ENCODE results near the gene WARS2.

The WARS2 gene

GRCh38 chr1:118998171-118998570 lies 142.3 kb downstream of the WARS2 start:
- H3K4me3 ChIP-seq (ENCODE audit: low read length) = no peak overlapping the region
- no peak for TF ChIP-seq ZNF274 (IDR thresholded peaks at IDR 0.05; ENCODE audit: low read depth, low read length)

GRCh38 chr1:118997225-118997624 lies 143.2 kb downstream of the WARS2 start:
- H3K4me3 ChIP-seq (ENCODE audit: low read length) = no peak overlapping the region
- TF ChIP-seq ZNF274 (IDR thresholded peaks at IDR 0.05; ENCODE audit: low read depth, low read length) = no peak

GRCh38 chr1:118995312-118996016 lies 145.0 kb downstream of the WARS2 start:
- H3K4me3 ChIP-seq (ENCODE audit: low read length) = no peak overlapping the region
- no peak for TF ChIP-seq ZNF274 (IDR thresholded peaks at IDR 0.05; ENCODE audit: low read depth, low read length)

GRCh38 chr1:118993700-118994026 lies 146.8 kb downstream of the WARS2 start:
- no peak overlapping the region for H3K4me3 ChIP-seq (ENCODE audit: low read length)
- TF ChIP-seq ZNF274 (IDR thresholded peaks at IDR 0.05; ENCODE audit: low read depth, low read length) = no peak

- no peak overlapping the region for H3K4me3 ChIP-seq (ENCODE audit: low read length)
- TF ChIP-seq ZNF274 (IDR thresholded peaks at IDR 0.05; ENCODE audit: low read depth, low read length) = no peak
Measured at GRCh38 chr1:118992868-118993699, 147.4 kb downstream of the WARS2 start.

- H3K4me3 ChIP-seq (ENCODE audit: low read length) = no peak overlapping the region
- no peak for TF ChIP-seq ZNF274 (IDR thresholded peaks at IDR 0.05; ENCODE audit: low read depth, low read length)
Measured at GRCh38 chr1:118992237-118992825, 148.1 kb downstream of the WARS2 start.

- H3K4me3 ChIP-seq (ENCODE audit: low read length) = no peak overlapping the region
- TF ChIP-seq ZNF274 (IDR thresholded peaks at IDR 0.05; ENCODE audit: low read depth, low read length) = no peak
Measured at GRCh38 chr1:118991448-118991847, 149.0 kb downstream of the WARS2 start.

- no peak overlapping the region for H3K4me3 ChIP-seq (ENCODE audit: low read length)
Measured at GRCh38 chr1:118990513-118991152, 149.8 kb downstream of the WARS2 start.

GRCh38 chr1:118989878-118990378 lies 150.5 kb downstream of the WARS2 start:
- no peak for TF ChIP-seq ZNF274 (IDR thresholded peaks at IDR 0.05; ENCODE audit: low read depth, low read length)
- no peak overlapping the region; the same call in 1 of the 2 replicates for H3K4me3 ChIP-seq (ENCODE audit: low read length)

More at GRCh38 chr1:118990513-118991152, 149.8 kb downstream of the WARS2 start:
- no peak for TF ChIP-seq ZNF274 (IDR thresholded peaks at IDR 0.05; ENCODE audit: low read depth, low read length)

GRCh38 chr1:118989006-118989815 lies 151.2 kb downstream of the WARS2 start:
- TF ChIP-seq ZNF274 (IDR thresholded peaks at IDR 0.05; ENCODE audit: low read depth, low read length) = no peak
- H3K4me3 ChIP-seq (ENCODE audit: low read length) = peak overlapping the region; percentile 14; the same call in 1 of the 2 replicates

GRCh38 chr1:118988186-118989005 lies 152.1 kb downstream of the WARS2 start, which contains the start of gene TBX15:
TBX15 (minus strand) TSS chr1:118988343; CDS start chr1:118987795, 548 bp downstream.
- peak within 1 kb of the TSS; percentile 51; the same call in 1 of the 2 replicates for H3K4me3 ChIP-seq (ENCODE audit: low read length)
- TF ChIP-seq ZNF274 (IDR thresholded peaks at IDR 0.05; ENCODE audit: low read depth, low read length) = no peak

- peak overlapping the region; percentile 51; the same call in 1 of the 2 replicates for H3K4me3 ChIP-seq (ENCODE audit: low read length)
Measured at GRCh38 chr1:118987468-118988185, 152.8 kb downstream of the WARS2 start.

More at GRCh38 chr1:118987468-118988185, 152.8 kb downstream of the WARS2 start:
- no peak for TF ChIP-seq ZNF274 (IDR thresholded peaks at IDR 0.05; ENCODE audit: low read depth, low read length)
